ENCODE measurements around the gene MRPL23. TPM values are rescaled to one million over a fixed set of nuclear protein-coding genes. Genes with fewer than 3 reads are reported as not detected.

Gene MRPL23
- total RNA-seq, 2 donors from 2014 or later = 40.2 to 83.4 TPM

DNA sequence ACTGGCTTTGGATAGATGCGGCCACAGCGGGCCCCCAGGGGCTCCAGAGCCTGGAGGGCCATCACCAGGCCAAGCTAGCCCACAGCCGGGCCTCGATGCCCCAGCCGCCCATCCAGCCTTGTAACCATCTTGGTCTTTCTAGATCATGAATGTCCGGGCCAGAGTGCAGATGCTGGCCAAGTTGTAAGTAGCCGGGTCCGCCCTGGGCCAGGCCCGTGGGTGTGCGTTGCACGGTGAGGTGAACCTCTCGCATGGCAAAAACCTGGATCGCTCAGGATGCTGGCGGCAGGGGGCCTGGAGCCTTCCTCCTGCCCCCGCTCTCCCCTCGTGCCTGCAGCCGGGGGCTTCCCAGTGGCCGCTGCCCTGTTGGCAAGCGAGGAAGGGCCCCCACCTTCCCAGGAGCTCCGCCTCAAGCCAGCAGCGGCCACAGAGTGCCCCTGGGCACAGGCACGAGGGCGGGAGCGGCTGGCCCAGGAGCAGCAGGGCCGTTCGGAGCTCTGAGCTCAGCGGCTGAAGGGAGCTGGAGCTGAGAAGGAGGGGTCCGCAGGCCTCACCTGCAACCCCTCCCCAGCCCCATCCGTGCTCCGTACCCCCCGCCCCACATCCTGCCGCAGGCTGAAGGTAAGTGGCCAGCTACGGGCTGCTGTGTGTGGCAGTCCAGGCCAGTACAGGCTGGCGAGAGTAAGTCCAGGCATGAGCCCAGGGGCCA is 10.9 kb upstream of the MRPL23 start:
- Histone ChIP-seq H3K36me3 (replicated peaks in 1 of 2; ENCODE audit: insufficient read depth in 1 of 2, low read depth in 2 of 2) (no peaks in the 10 kb centered on the region), H3K9me3 (no peaks in the 10 kb centered on the region), H3K27ac (no peak overlapping the region), H3K4me1 (no peaks in the 10 kb centered on the region), H3K4me3 (no peak overlapping the region), H3K27me3 (no peaks in the 10 kb centered on the region)
- ATAC-seq (no peak), DNase-seq (no peak)
- 92% methylated on average over 29 of the region's 34 CpGs; no CpG with 5 or more reads in 1 of the 2 donors for WGBS, 2 donors
- intact Hi-C loops (cut with DNase I) = loop anchor here (2.0 kb wide), 1 partner anchor 21 kb away; no protein-coding TSS in a partner anchor
- TF ChIP-seq POLR2A (IDR thresholded peaks at IDR 0.05) = no peak
- TF ChIP-seq, protein P1, sequence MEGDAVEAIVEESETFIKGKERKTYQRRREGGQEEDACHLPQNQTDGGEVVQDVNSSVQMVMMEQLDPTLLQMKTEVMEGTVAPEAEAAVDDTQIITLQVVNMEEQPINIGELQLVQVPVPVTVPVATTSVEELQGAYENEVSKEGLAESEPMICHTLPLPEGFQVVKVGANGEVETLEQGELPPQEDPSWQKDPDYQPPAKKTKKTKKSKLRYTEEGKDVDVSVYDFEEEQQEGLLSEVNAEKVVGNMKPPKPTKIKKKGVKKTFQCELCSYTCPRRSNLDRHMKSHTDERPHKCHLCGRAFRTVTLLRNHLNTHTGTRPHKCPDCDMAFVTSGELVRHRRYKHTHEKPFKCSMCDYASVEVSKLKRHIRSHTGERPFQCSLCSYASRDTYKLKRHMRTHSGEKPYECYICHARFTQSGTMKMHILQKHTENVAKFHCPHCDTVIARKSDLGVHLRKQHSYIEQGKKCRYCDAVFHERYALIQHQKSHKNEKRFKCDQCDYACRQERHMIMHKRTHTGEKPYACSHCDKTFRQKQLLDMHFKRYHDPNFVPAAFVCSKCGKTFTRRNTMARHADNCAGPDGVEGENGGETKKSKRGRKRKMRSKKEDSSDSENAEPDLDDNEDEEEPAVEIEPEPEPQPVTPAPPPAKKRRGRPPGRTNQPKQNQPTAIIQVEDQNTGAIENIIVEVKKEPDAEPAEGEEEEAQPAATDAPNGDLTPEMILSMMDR (IDR thresholded peaks at IDR 0.05) = no peak

DNA sequence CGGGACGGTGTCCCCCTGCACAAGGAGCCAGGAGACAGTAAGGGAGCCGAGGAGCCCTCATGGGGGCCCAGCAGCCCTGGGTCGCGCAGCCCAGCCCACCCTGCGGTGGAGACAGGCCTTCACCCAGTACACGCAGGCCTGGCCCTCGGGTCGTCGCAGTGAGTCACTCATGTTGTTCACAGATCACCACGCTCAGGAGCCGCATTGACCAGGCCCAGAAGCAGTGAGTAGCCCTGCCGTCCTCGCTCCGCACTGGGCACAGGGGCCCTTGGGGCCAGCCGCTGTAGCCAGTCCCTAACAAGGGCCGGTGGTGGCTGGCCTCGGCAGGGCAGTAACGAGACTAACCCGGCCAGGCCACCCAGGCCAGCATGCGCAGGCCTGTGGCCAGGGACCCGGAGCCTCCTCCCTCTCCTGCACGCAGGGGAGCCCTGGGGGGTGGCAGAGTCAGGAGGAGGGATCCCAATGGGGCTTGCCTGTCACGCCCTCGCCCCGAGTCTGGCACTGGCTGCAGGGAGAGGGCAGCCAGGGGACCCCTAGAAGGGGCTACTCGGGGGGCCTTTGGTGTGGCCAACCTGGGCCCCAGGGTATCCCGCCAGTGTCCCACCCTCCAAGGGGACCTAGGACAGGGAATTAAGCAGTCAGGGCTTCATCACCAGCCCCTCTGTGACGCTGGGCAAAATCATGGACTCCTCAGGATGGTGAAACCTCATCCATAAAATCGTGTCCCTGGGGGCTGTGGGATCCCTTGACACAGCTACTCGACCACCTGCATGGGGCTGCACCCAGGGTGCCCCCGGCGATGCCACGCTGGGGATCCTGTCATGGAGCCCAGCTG is 10.1 kb upstream of the MRPL23 start:
- H3K27me3 ChIP-seq = no peaks in the 10 kb centered on the region
- no peaks in the 10 kb centered on the region for H3K4me1 ChIP-seq
- no peak overlapping the region for H3K27ac ChIP-seq
- DNase-seq (peak in 1 of 4 donors; percentile 7), ATAC-seq (no peak)
- intact Hi-C loops (cut with DNase I) = loop anchor here (2.0 kb wide), 1 partner anchor 22 kb away; no protein-coding TSS in a partner anchor
- TF ChIP-seq, protein P1 (IDR thresholded peaks at IDR 0.05) = no peak
- TF ChIP-seq POLR2A (IDR thresholded peaks at IDR 0.05) = no peak
- no peaks in the 10 kb centered on the region for H3K9me3 ChIP-seq
- H3K4me3 ChIP-seq = no peak overlapping the region
- WGBS, 2 donors = 91% methylated on average over 24 of the region's 34 CpGs; no CpG with 5 or more reads in 1 of the 2 donors
- no peaks in the 10 kb centered on the region for H3K36me3 ChIP-seq (replicated peaks in 1 of 2; ENCODE audit: insufficient read depth in 1 of 2, low read depth in 2 of 2)

DNA sequence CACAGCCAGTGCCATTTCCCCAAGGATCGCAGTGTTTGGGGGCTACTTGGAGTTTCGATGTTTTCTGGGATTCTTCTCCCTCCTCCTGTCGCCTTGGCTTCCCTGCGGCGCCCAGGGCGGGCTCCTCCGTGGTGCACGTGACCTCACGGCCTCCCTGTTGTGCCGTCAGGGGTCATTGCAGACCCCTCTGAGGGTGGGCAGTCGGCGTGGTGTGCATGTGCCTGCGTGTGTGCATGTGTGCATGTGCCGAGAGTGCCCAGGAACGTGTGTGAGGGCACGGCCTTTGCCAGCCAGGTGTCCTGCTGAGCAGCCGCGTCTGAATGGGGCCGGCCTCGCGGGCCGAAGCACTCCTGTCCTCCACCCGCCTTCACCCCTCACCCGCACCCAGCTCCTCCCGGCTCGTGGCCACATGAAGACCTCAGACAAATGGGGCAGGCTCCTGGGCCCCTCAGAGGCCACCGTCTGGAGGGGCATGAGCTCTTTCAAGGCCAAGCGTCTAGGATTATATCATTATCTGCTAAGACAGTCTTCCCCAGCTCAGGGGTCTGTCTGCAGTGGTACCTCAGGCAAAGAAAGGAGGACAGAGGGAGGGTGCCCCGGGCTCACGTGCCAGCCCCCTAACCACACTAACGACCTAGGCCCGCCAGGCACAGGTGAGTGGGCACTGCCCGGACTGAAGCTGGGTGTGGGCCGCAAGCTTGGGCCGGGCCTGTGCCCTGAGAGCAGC is 9.4 kb upstream of the MRPL23 start:
- ATAC-seq = no peak
- Histone ChIP-seq H3K27ac (no peak overlapping the region), H3K4me1 (no peaks in the 10 kb centered on the region), H3K9me3 (no peaks in the 10 kb centered on the region), H3K4me3 (no peak overlapping the region), H3K27me3 (no peaks in the 10 kb centered on the region), H3K36me3 (replicated peaks in 1 of 2; ENCODE audit: insufficient read depth in 1 of 2, low read depth in 2 of 2) (no peaks in the 10 kb centered on the region)
- 64 to 71% methylated on average over 17 to 31 of the region's 35 CpGs for WGBS, 2 donors
- DNase-seq = peak in 1 of 4 donors; percentile 7
- TF ChIP-seq, protein P1 (IDR thresholded peaks at IDR 0.05) = no peak
- no peak for TF ChIP-seq POLR2A (IDR thresholded peaks at IDR 0.05)
- intact Hi-C loops (cut with DNase I) = loop anchor here (2.0 kb wide), 1 partner anchor 23 kb away; no protein-coding TSS in a partner anchor

DNA sequence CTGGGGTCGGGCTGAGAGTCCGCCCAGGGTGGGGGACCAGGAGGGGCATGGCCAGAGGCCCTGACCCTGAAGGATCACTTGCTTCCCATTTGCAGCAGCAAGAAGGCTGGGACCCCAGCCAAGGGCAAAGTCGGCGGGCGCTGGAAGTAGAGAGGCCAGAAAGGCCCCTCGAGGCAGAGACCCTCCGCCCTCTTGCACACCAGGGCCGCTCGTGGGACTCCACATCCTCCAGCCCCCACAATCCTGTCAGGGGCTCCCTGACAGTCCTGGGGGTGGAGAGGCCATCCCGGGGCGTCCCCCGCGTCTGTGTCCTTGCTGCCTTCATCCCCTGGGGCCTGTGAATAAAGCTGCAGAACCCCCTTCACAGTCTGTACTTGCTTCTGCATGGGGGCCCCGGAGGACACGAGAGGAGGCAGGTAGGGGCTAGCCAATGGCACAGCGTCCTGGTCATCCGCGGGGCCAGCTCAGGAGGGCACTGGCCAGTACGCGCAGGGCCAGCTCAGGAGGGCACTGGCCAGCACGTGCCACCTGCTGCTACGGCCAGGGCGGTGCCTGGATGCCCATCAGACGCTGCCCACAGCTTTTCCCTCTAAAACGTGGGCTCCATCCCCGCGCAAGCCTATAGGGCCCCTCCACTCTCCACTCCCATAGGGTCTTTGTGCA is 8.7 kb upstream of the MRPL23 start:
- H3K36me3 ChIP-seq (replicated peaks in 1 of 2; ENCODE audit: insufficient read depth in 1 of 2, low read depth in 2 of 2) = no peaks in the 10 kb centered on the region
- WGBS, 2 donors = 70 to 73% methylated on average over 2 to 27 of the region's 27 CpGs
- intact Hi-C loops (cut with DNase I) = no loop called here
- H3K4me3 ChIP-seq = no peak overlapping the region
- DNase-seq (peak in 1 of 4 donors; percentile 10), ATAC-seq (no peak)
- TF ChIP-seq, protein P1 (IDR thresholded peaks at IDR 0.05) = no peak
- TF ChIP-seq POLR2A (IDR thresholded peaks at IDR 0.05) = no peak
- H3K27ac ChIP-seq = no peak overlapping the region
- H3K9me3 ChIP-seq = no peaks in the 10 kb centered on the region
- H3K4me1 ChIP-seq = no peaks in the 10 kb centered on the region
- H3K27me3 ChIP-seq = no peaks in the 10 kb centered on the region

Data from body of pancreas (tissue), 4 donors.